DOHH2 (cell line): ENCODE data around the gene CD207.

Source experiments
- H3F3A ChIP-seq: fragments of 200-600 bp; sonication (generic), shearing (Covaris generic); 2 replicates; pipeline ENCODE4 v1.6.0; 2016; ENCODE audit warnings: antibody characterized with exemption, mild to moderate bottlenecking; ENCODE audit not compliant: control insufficient read depth, insufficient read depth
- H3K27ac ChIP-seq: fragments of 200-600 bp; sonication (generic); 2 replicates; pipeline ENCODE4 v1.5.1; 2014; ENCODE audit warnings: low read depth, mild to moderate bottlenecking, low read length, moderate library complexity
- H3K27me3 ChIP-seq: fragments of 200-600 bp; sonication (generic); 2 replicates; pipeline ENCODE4 v1.6.1; 2014; ENCODE audit warnings: mild to moderate bottlenecking, low read length, mixed read lengths; ENCODE audit not compliant: control insufficient read depth
- H3K36me3 ChIP-seq: fragments of 200-600 bp; sonication (generic); 2 replicates; pipeline ENCODE4 v1.6.1; 2014; ENCODE audit warnings: mild to moderate bottlenecking, low read length, moderate library complexity, mixed read lengths; ENCODE audit not compliant: control insufficient read depth
- H3K4me1 ChIP-seq: fragments of 200-600 bp; sonication (generic); 2 replicates; pipeline ENCODE4 v1.6.1; 2014; ENCODE audit warnings: mild to moderate bottlenecking, low read length, mixed read lengths; ENCODE audit not compliant: control insufficient read depth
- H3K4me2 ChIP-seq: fragments of 200-600 bp; sonication (generic); 2 replicates; pipeline ENCODE4 v1.6.0; 2014; ENCODE audit warnings: mild to moderate bottlenecking, low read length, moderate library complexity
- H3K4me3 ChIP-seq: fragments of 200-600 bp; sonication (generic); 2 replicates; pipeline ENCODE4 v1.5.1; 2014; ENCODE audit warnings: mild to moderate bottlenecking, low read length, mixed read lengths
- H3K79me2 ChIP-seq: fragments of 200-600 bp; sonication (generic); 2 replicates; pipeline ENCODE4 v1.6.1; 2014; ENCODE audit warnings: mild to moderate bottlenecking, low read length, mixed read lengths; ENCODE audit not compliant: control insufficient read depth
- H3K9me2 ChIP-seq: fragments of 200-600 bp; sonication (generic); replicated peaks from 2 replicates; pipeline ENCODE4 v1.6.1; 2014; ENCODE audit warnings: mild to moderate bottlenecking, low read length, mixed read lengths; ENCODE audit not compliant: control insufficient read depth
- H3K9me3 ChIP-seq: fragments of 200-600 bp; sonication (generic); 2 replicates; pipeline ENCODE4 v1.6.1; 2014; ENCODE audit warnings: antibody characterized with exemption, low read length, mixed read lengths; ENCODE audit not compliant: control insufficient read depth, insufficient read depth
- H4K20me1 ChIP-seq: fragments of 200-600 bp; sonication (generic); 2 replicates; pipeline ENCODE4 v1.6.0; 2014; ENCODE audit warnings: low read depth, mild to moderate bottlenecking, antibody characterized with exemption, low read length, moderate library complexity; ENCODE audit not compliant: control insufficient read depth, insufficient read depth
- CTCF ChIP-seq: fragments of 200-600 bp; sonication (generic); IDR thresholded peaks from one replicate; pipeline ENCODE4 v1.5.1; 2014; ENCODE audit warnings: antibody characterized with exemption, mild to moderate bottlenecking, low read depth, low read length; ENCODE audit not compliant: poor library complexity, severe bottlenecking
- EZH2phosphoT487 ChIP-seq: fragments of 200-600 bp; sonication (generic); IDR thresholded peaks from 2 replicates; pipeline ENCODE4 v1.6.1; 2017; ENCODE audit warnings: borderline replicate concordance, mild to moderate bottlenecking, antibody characterized with exemption, low read length, moderate library complexity, mixed read lengths

CD207 gene

GRCh38 chr2:70828115-70828514 lies 7.5 kb downstream of the CD207 start:
- Histone ChIP-seq H3K27ac (no peak overlapping the region), H3K4me1 (no peaks in the 10 kb centered on the region), H3K36me3 (no peaks in the 10 kb centered on the region), H3K9me3 (no peaks in the 10 kb centered on the region), H3K9me2 (no peaks in the 10 kb centered on the region), H3K4me2 (no peak overlapping the region), H3K79me2 (no peaks in the 10 kb centered on the region), H3K4me3 (no peak overlapping the region), H3K27me3 (peaks cover 10% of the 10 kb centered on the region), H4K20me1 (no peaks in the 10 kb centered on the region), H3F3A (no peaks in the 10 kb centered on the region)
- no peak for TF ChIP-seq CTCF
- TF ChIP-seq EZH2phosphoT487 = no peak

- Histone ChIP-seq H3K4me1 (no peaks in the 10 kb centered on the region), H3K27me3 (peaks cover 10% of the 10 kb centered on the region), H3K79me2 (no peaks in the 10 kb centered on the region), H3K9me2 (no peaks in the 10 kb centered on the region), H4K20me1 (no peaks in the 10 kb centered on the region), H3K9me3 (no peaks in the 10 kb centered on the region), H3K36me3 (no peaks in the 10 kb centered on the region), H3K4me2 (no peak overlapping the region), H3F3A (no peaks in the 10 kb centered on the region), H3K4me3 (no peak overlapping the region), H3K27ac (no peak overlapping the region)
- TF ChIP-seq CTCF (no peak), EZH2phosphoT487 (no peak)
Observed at GRCh38 chr2:70827388-70827787, 8.2 kb downstream of the CD207 start.

- Histone ChIP-seq H3K36me3 (no peaks in the 10 kb centered on the region), H3K79me2 (no peaks in the 10 kb centered on the region), H4K20me1 (no peaks in the 10 kb centered on the region), H3K9me2 (no peaks in the 10 kb centered on the region), H3K27ac (no peak overlapping the region), H3F3A (no peaks in the 10 kb centered on the region), H3K4me1 (no peaks in the 10 kb centered on the region), H3K4me3 (no peak overlapping the region), H3K27me3 (peaks cover 10% of the 10 kb centered on the region), H3K9me3 (no peaks in the 10 kb centered on the region), H3K4me2 (no peak overlapping the region)
- TF ChIP-seq EZH2phosphoT487 = no peak
- TF ChIP-seq CTCF = no peak
Observed at GRCh38 chr2:70826696-70827350, 8.8 kb downstream of the CD207 start.
